OCI-LY7 (cell line): ENCODE results near the gene GNA12. TPM values are rescaled to one million over a fixed set of nuclear protein-coding genes. Genes with fewer than 3 reads are reported as not detected.

Experiments
- BruUV-seq: library from RNA; stranded (reverse); fragments of 400-500 nt; replicated peaks from 2 replicates; lab custom pipeline; 2021; lab: Mats Ljungman, UMichigan
- CTCF ChIA-PET: fragments of 300-600 bp; sonication (Branson Sonifier 250); formaldehyde crosslinking; loops from one replicate; lab custom pipeline; 2022; ENCODE audit warnings: antibody characterized with exemption; ENCODE audit not compliant: unreplicated experiment; lab: Charles Lee
- POLR2A ChIA-PET: fragments of 300-600 bp; sonication (Branson Sonifier 250); formaldehyde crosslinking; loops from one replicate; lab custom pipeline; 2022; ENCODE audit warnings: antibody characterized with exemption; lab: Charles Lee
- DNase-seq: peaks from one replicate; pipeline ENCODE4 v3.0.0-alpha.2; 2015; ENCODE audit warnings: low spot score
- H2AFZ ChIP-seq: fragments of 200-600 bp; sonication (generic), shearing (Covaris generic); 2 replicates; pipeline ENCODE4 v1.6.1; 2014; ENCODE audit warnings: mild to moderate bottlenecking, antibody characterized with exemption, low read length, moderate library complexity
- H3K27ac ChIP-seq: fragments of 200-600 bp; sonication (generic); 2 replicates; pipeline ENCODE4 v1.5.1; 2014; ENCODE audit warnings: mixed run types, low read depth, mild to moderate bottlenecking, moderate library complexity, low read length, inconsistent platforms; ENCODE audit not compliant: poor library complexity, severe bottlenecking
- H3K36me3 ChIP-seq: fragments of 200-600 bp; sonication (generic); 2 replicates; pipeline ENCODE4 v1.6.1; 2014; ENCODE audit warnings: mild to moderate bottlenecking, antibody characterized with exemption, low read length, moderate library complexity, mixed read lengths; ENCODE audit not compliant: insufficient read depth
- H3K4me1 ChIP-seq: fragments of 200-600 bp; sonication (generic); 2 replicates; pipeline ENCODE4 v1.5.1; 2014; ENCODE audit warnings: mild to moderate bottlenecking, low read length; ENCODE audit not compliant: insufficient read depth, poor library complexity, severe bottlenecking
- H3K4me2 ChIP-seq: fragments of 200-600 bp; sonication (generic); 2 replicates; pipeline ENCODE4 v1.6.1; 2014; ENCODE audit warnings: mild to moderate bottlenecking, low read length
- H3K4me3 ChIP-seq: fragments of 200-600 bp; sonication (generic); 2 replicates; pipeline ENCODE4 v1.5.1; 2014; ENCODE audit warnings: mild to moderate bottlenecking, low read depth, low read length; ENCODE audit not compliant: poor library complexity, severe bottlenecking
- H3K79me2 ChIP-seq: fragments of 200-600 bp; sonication (generic); 2 replicates; pipeline ENCODE4 v1.6.1; 2016; ENCODE audit warnings: low read depth, mild to moderate bottlenecking, low read length, moderate library complexity, mixed read lengths; ENCODE audit not compliant: insufficient read depth
- H3K9me2 ChIP-seq: fragments of 200-600 bp; sonication (generic); 2 replicates; pipeline ENCODE4 v1.6.1; 2016; ENCODE audit warnings: mild to moderate bottlenecking, low read length, mixed read lengths; ENCODE audit not compliant: insufficient read depth
- H3K9me3 ChIP-seq: fragments of 200-600 bp; sonication (generic); 2 replicates; pipeline ENCODE4 v1.6.1; 2014; ENCODE audit warnings: mild to moderate bottlenecking, mixed run types, low read length, mixed read lengths
- H4K20me1 ChIP-seq: fragments of 200-600 bp; sonication (generic); 2 replicates; pipeline ENCODE4 v1.6.1; 2014; ENCODE audit warnings: mild to moderate bottlenecking, antibody characterized with exemption, low read length, moderate library complexity, mixed read lengths; ENCODE audit not compliant: insufficient read depth
- CTCF ChIP-seq: fragments of 200-600 bp; sonication (generic); conservative IDR thresholded peaks from 2 replicates; pipeline ENCODE4 v1.5.1; 2014; ENCODE audit warnings: mild to moderate bottlenecking, antibody characterized with exemption, low read length, moderate library complexity, mixed read lengths
- EZH2phosphoT487 ChIP-seq: fragments of 200-600 bp; sonication (generic); IDR thresholded peaks from 2 replicates; pipeline ENCODE4 v1.6.1; 2018; ENCODE audit warnings: low read depth, borderline replicate concordance, mild to moderate bottlenecking, mixed run types, antibody characterized with exemption, low read length, moderate library complexity, mixed read lengths
- intact Hi-C: fragments of 100-400 bp; cut with micrococcal nuclease; formaldehyde crosslinking; loops from one replicate; pipeline ENCODE4 v1.10.0; 2022; ENCODE audit not compliant: unreplicated experiment
- total RNA-seq, 2 experiments: library from RNA; depleted of rRNA in 1 of 2; stranded (reverse); fragments of >200 nt in 1 of 2; shearing (Covaris generic) in 1 of 2; gene quantifications; 2 replicates each; pipeline ENCODE4 v1.2.3, GENCODE V29; 2014 to 2022

The GNA12 gene
- total RNA-seq, 2 experiments from 2014 or later: 10.3 to 35.9 TPM

GRCh38 chr7:2825559-2826227 is 18.4 kb downstream of the GNA12 start:
- POLR2A ChIA-PET: interaction anchor here (0.8 to 1.9 kb wide), 3 partner anchors 8 to 13 kb away, joined by 3 to 6 read pairs (median 3); no protein-coding TSS in a partner anchor
- TF ChIP-seq CTCF (no peak), EZH2phosphoT487 (no peak)

DNA sequence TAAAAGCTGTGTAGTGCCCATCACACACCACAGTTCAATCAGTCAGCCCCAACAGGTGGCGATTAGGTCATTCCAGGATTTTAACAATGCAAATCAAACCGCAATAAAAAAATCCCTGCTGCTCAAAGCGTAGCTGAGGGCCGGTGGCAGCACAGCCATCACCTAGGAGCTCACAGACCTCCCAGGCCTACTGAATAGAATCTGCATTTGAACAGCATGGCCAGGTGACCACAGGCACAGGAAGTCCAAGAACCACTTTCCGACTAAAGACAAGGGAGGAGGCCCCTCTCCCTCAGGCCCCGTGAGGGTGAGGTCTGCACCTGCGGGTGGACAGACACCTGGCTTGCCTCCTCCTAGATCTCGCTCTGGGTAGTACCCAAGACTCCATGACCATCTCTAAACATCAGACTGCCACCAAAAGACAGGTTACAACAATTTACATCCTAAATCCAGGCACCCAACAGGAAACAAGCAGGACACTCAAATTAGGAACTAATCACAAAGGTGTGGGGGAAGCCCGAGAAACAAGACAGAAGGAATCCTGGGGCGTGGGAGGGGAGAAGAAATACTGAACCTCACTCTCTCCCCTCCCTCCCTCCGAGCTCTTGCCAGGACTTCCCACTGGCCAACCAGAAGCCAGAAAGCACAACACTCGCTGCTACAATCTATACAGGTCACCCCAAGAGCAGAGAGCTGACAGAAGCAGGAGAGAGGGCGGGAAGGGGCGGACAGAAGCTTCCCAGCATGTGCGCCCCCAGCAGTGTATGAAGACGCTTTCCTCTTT is 19.2 kb downstream of the GNA12 start:
- peak overlapping the region; percentile 22; the same call in 1 of the 2 replicates for H2AFZ ChIP-seq
- H3K27ac ChIP-seq: peak overlapping the region; percentile 82
- H3K9me2 ChIP-seq: no peaks in the 10 kb centered on the region
- ChIA-PET POLR2A (interaction anchor here (0.6 to 1.9 kb wide), 9 partner anchors 9 to 1663 kb away, joined by 3 to 6 read pairs (median 3); no protein-coding TSS in a partner anchor), CTCF (interaction anchor here (1.0 to 1.3 kb wide), 2 partner anchors 13 to 114 kb away, joined by 3 to 5 read pairs; no protein-coding TSS in a partner anchor)
- H3K4me1 ChIP-seq: peaks cover 68% of the 10 kb centered on the region
- no peaks in the 10 kb centered on the region for H4K20me1 ChIP-seq
- H3K4me2 ChIP-seq: peak overlapping the region; percentile 80
- H3K9me3 ChIP-seq: no peaks in the 10 kb centered on the region
- BruUV-seq: no TSS peak
- H3K4me3 ChIP-seq: peak overlapping the region; percentile 42
- TF ChIP-seq EZH2phosphoT487 (no peak), CTCF (no peak)
- H3K79me2 ChIP-seq: peaks cover 70% of the 10 kb centered on the region
- peaks cover 4% of the 10 kb centered on the region; the same call in 1 of the 2 replicates for H3K36me3 ChIP-seq
- intact Hi-C loops: loop anchor here (1.0 kb wide), 1 partner anchor 12 kb away; no protein-coding TSS in a partner anchor
- peak; percentile 85 for DNase-seq

More at GRCh38 chr7:2825559-2826227, 18.4 kb downstream of the GNA12 start:
- no peaks in the 10 kb centered on the region for H3K9me3 ChIP-seq
- peak overlapping the region; percentile 42 for H3K4me3 ChIP-seq
- H3K27ac ChIP-seq: peak overlapping the region; percentile 82
- H3K36me3 ChIP-seq: peaks cover 4% of the 10 kb centered on the region; the same call in 1 of the 2 replicates
- intact Hi-C loops: loop anchor here (1.0 kb wide), 1 partner anchor 12 kb away; no protein-coding TSS in a partner anchor
- H3K79me2 ChIP-seq: peaks cover 61% of the 10 kb centered on the region
- no peaks in the 10 kb centered on the region for H3K9me2 ChIP-seq
- H3K4me1 ChIP-seq: peaks cover 65% of the 10 kb centered on the region
- BruUV-seq: no TSS peak
- DNase-seq: no peak
- CTCF ChIA-PET: interaction anchor here (1.3 kb wide), 1 partner anchor 115 kb away, joined by 5 read pairs; no protein-coding TSS in a partner anchor
- no peaks in the 10 kb centered on the region for H4K20me1 ChIP-seq
- H3K4me2 ChIP-seq: peak overlapping the region; percentile 80
- H2AFZ ChIP-seq: no peak overlapping the region
